Heart left ventricle (tissue), 16 donors: ENCODE data around the gene VTCN1. TPM values are rescaled to one million over a fixed set of nuclear protein-coding genes. Genes with fewer than 3 reads are reported as not detected.
"Not testable (repeated sequence)": the region's sequence is repeated elsewhere in the genome, so short reads cannot be mapped to it uniquely, and the experiment has no call there.

ENCODE experiments used
- ATAC-seq, 4 donors: fragments of 200-7000 bp; cut with Tn5 transposase; one replicate each; pipeline ENCODE4 v1.9.1; 2020 to 2022; ENCODE audit warnings: moderate library complexity in 4 of 4, mild to moderate bottlenecking in 3 of 4, moderate number of reproducible peaks in 1 of 4
- DNase-seq, 5 donors: peaks; one replicate each; pipeline ENCODE4 v3.0.0-alpha.2; 2020
- H3K27ac ChIP-seq, 12 donors: fragments of 200-600 bp; sonication (generic) in 4 of 12; one replicate each; pipeline versions ENCODE4 v1.5.0 to v1.8.0; 2016 to 2022; ENCODE audit warnings: mild to moderate bottlenecking in 2 of 12
- H3K27me3 ChIP-seq, 9 donors: fragments of 200-600 bp; sonication (generic) in 2 of 9; one replicate each; pipeline versions ENCODE4 v1.5.1 to v1.8.0; 2016 to 2022; ENCODE audit warnings: mild to moderate bottlenecking in 3 of 9
- H3K36me3 ChIP-seq, 9 donors: fragments of 200-600 bp; sonication (generic) in 2 of 9; one replicate each; pipeline versions ENCODE4 v1.5.0 to v1.8.0; 2018 to 2022; ENCODE audit warnings: mild to moderate bottlenecking in 2 of 9
- H3K4me1 ChIP-seq, 12 donors: fragments of 200-600 bp; sonication (generic) in 4 of 12; one replicate each; pipeline versions ENCODE4 v1.5.0 to v1.8.0; 2016 to 2022; ENCODE audit warnings: mild to moderate bottlenecking in 3 of 12
- H3K4me3 ChIP-seq, 12 donors: fragments of 200-600 bp; sonication (generic) in 4 of 12; one replicate each; pipeline versions ENCODE4 v1.5.0 to v1.8.0; 2017 to 2022; ENCODE audit warnings: mild to moderate bottlenecking in 9 of 12, moderate library complexity in 4 of 12
- H3K9me3 ChIP-seq, 12 donors: fragments of 200-600 bp; sonication (generic) in 4 of 12; one replicate each; pipeline versions ENCODE4 v1.5.0 to v1.8.0; 2016 to 2022; ENCODE audit warnings: mild to moderate bottlenecking in 1 of 12
- CTCF ChIP-seq, 12 donors: fragments of 200-600 bp; sonication (generic) in 4 of 12; IDR thresholded peaks; one replicate each; pipeline versions ENCODE4 v1.5.0 to v1.8.0; 2018 to 2022; ENCODE audit warnings: antibody characterized with exemption in 12 of 12, mild to moderate bottlenecking in 5 of 12
- POLR2A ChIP-seq, 2 donors: fragments of 450-650 bp; IDR thresholded peaks; one replicate each; pipeline ENCODE4 v1.6.1; 2017; ENCODE audit warnings: antibody characterized with exemption in 2 of 2, mild to moderate bottlenecking in 2 of 2, moderate library complexity in 2 of 2
- WGBS, 4 donors: extraction: QIAGEN DNeasy Blood & Tissue Kit in 2 of 4; methylation state at CpG; one replicate each; pipeline versions ENCODE4 v1.1.5 to v1.1.7; 2013 to 2018; 5-methylcytosine and 5-hydroxymethylcytosine counted together
- intact Hi-C, 10 donors: fragments of 100-400 bp; cut with DNase I; formaldehyde crosslinking; loops; one replicate each; pipeline versions ENCODE4 v1.11.1 to v1.14.2; 2022
- polyA plus RNA-seq, 2 donors: library from polyadenylated mRNA; stranded (reverse); fragments of 200-250 nt; gene quantifications; one replicate each; pipeline ENCODE4 v1.2.3, GENCODE V29; 2013
- total RNA-seq, 9 donors: library from RNA; depleted of rRNA in 2 of 9; stranded (reverse); fragments of >200 nt in 2 of 9; fragmentation: NEBNext Ultra II Directional in 3 of 9; extraction: Animal tissue kit (Norgen Biotek cat#: 25700) in 3 of 9; gene quantifications; one replicate each; pipeline versions ENCODE4 v1.1.0 to v1.2.4, GENCODE V29; 2016 to 2023
- donor health status: ischemic (EF 13 %, LVEDD 7.1; RV severe dilation, severe dysfunction).
- donor health status: healthy with polysubstance abuse.
- donor health status: DM: no; HTN: yes; CAD: no.
- donor health status: DM: no; HTN: no; CAD: no.
- donor health status: ischemic (EF 25% LVEDD 6.9; RV normal size, moderate dysfunction).
- donor health status: ischemic (EF 25% LVEDD 5.7; RV mildly dilated, moderate dysfunction).
- donor health status: healthy.
- donor health status: DM: yes; HTN: yes; CAD: no.
- donor health status: ischemic (EF 35%, LVEDD 5.7; RV mildly dilated, moderate dysfunction).
- donor health status: nonischemic (EF 11% LVEDD 7.7; RV severe dilation, severe dysfunction).
- donor health status: DM: yes; HTN: yes; CAD: no.
- donor health status: PGD.
- donor health status: ischemic (EF 29% LVEDD 5.4; RV normal size, mild dysfunction).
- donor health status: nonischemic (EF 23%, LVEDD 6.1; RV moderate dilation, normal function).

VTCN1 gene
- total and polyA plus RNA-seq, 11 donors, result 0.09 to 0.16 TPM; not detected in 9

DNA sequence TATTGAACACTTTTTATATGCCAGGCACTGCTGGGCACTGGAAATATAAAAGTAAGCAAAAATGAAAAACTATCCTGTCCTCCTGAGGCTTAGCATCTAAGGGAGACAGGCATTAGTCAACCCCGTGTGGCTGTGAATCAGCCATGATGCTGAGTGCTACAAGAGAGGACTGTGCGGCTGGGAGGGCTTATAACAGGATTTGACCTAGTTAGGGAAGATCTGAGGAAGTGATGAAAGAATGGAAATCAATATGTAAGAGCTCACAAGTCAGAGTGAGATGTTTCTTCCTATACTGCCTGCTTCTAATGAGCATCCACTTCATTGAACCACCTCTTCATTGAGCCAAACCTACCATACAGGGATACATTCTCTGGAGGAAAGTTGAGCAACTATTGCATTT is 104.2 kb downstream of the VTCN1 start:
- peaks cover 0 to 3% (median 0%) of the 10 kb centered on the region in 12 donors for H3K4me1 ChIP-seq
- H3K27me3 ChIP-seq, result no peaks in the 10 kb centered on the region
- ATAC-seq (no peak), DNase-seq (no peak)
- no peaks in the 10 kb centered on the region for H3K9me3 ChIP-seq
- H3K4me3 ChIP-seq, result no peak overlapping the region
- intact Hi-C loops, result no loop called here
- 90 to 96% (median 93%) methylated on average over 2 of the region's 2 CpGs for WGBS, 4 donors
- no peak overlapping the region for H3K27ac ChIP-seq
- H3K36me3 ChIP-seq, result peaks cover 0 to 78% (median 49%) of the 10 kb centered on the region in 9 donors
- TF ChIP-seq CTCF (IDR thresholded peaks at IDR 0.05), result no peak
- no peak for TF ChIP-seq POLR2A (IDR thresholded peaks at IDR 0.05)

GRCh38 chr1:117105722-117106121 is 105.0 kb downstream of the VTCN1 start:
- DNase-seq (no peak), ATAC-seq (no peak)
- Histone ChIP-seq H3K27me3 (no peaks in the 10 kb centered on the region), H3K9me3 (no peaks in the 10 kb centered on the region), H3K36me3 (peaks cover 0 to 73% (median 42%) of the 10 kb centered on the region in 9 donors), H3K27ac (no peak overlapping the region), H3K4me3 (no peak overlapping the region), H3K4me1 (peaks cover 0 to 3% (median 0%) of the 10 kb centered on the region in 12 donors)
- intact Hi-C loops, result no loop called here
- no peak for TF ChIP-seq CTCF (IDR thresholded peaks at IDR 0.05)
- TF ChIP-seq POLR2A (IDR thresholded peaks at IDR 0.05), result no peak

DNA sequence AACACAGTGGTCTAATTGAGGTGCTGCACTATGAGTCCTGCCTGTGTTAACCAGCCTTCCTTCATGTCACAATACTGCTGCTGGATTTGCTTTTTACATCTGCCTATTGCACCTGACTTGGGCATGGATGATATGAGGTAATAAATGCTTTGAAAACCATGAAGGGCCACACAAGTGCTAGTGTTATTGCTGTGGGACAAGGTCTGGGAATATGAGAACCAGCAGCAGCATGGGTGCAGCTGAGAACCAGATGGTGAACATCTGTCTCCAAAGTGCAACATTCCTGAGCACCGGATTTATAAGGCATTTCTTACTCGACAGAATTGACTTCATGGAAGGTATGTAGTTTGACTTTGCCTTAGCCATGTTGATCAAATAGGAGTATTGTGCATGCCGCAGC is 105.7 kb downstream of the VTCN1 start:
- no peak for TF ChIP-seq CTCF (IDR thresholded peaks at IDR 0.05)
- Histone ChIP-seq H3K4me1 (peaks cover 0 to 3% (median 0%) of the 10 kb centered on the region in 12 donors), H3K4me3 (no peak overlapping the region), H3K27me3 (no peaks in the 10 kb centered on the region), H3K36me3 (peaks cover 0 to 66% (median 34%) of the 10 kb centered on the region in 9 donors), H3K9me3 (no peaks in the 10 kb centered on the region), H3K27ac (no peak overlapping the region)
- intact Hi-C loops, result no loop called here
- ATAC-seq (no peak), DNase-seq (no peak)
- 64 to 85% (median 81%) methylated on average over 3 of the region's 3 CpGs for WGBS, 4 donors

DNA sequence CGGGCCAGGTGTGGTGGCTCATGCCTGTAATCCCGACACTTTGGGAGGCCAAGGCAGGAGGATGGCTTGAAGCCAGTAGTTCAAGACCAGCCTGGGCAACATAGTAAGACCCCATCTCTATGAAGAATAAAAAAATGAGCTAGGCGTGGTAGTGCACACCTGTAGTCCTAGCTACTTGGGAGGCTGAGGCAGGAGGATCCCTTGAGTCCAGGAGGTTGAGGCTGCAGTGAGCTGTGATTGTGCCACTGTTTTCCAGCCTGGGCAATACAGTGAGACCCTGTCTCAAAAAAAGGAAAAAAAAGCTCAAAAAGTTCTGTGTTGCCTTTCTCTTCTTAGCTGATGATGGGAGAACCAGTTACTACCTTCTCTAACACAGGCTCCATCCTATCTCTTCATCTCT is 108.9 kb downstream of the VTCN1 start:
- H3K9me3 ChIP-seq, DNase-seq, H3K27ac ChIP-seq, ATAC-seq, intact Hi-C loops, H3K4me3 ChIP-seq, H3K27me3 ChIP-seq: not testable (repeated sequence)
- Histone ChIP-seq H3K4me1 (peaks cover 0 to 11% (median 0%) of the 10 kb centered on the region in 12 donors), H3K36me3 (peaks cover 0 to 89% (median 29%) of the 10 kb centered on the region in 9 donors)
- 96 to 100% (median 100%) methylated on average over 3 of the region's 3 CpGs for WGBS, 4 donors

GRCh38 chr1:117101334-117101733 is 109.4 kb downstream of the VTCN1 start:
- intact Hi-C loops, result no loop called here
- WGBS, 4 donors, result 52 to 75% (median 53%) methylated on average over 1 of the region's 1 CpG
- ATAC-seq (peak in 3 of 4 donors; percentile 67 to 74 (median 69)), DNase-seq (no peak)
- peaks cover 0 to 11% (median 0%) of the 10 kb centered on the region in 12 donors for H3K4me1 ChIP-seq
- H3K4me3 ChIP-seq, result no peak overlapping the region
- H3K9me3 ChIP-seq, result no peaks in the 10 kb centered on the region
- TF ChIP-seq CTCF (IDR thresholded peaks at IDR 0.05) (no peak), POLR2A (IDR thresholded peaks at IDR 0.05) (no peak)
- no peaks in the 10 kb centered on the region for H3K27me3 ChIP-seq
- peaks cover 0 to 91% (median 24%) of the 10 kb centered on the region in 9 donors for H3K36me3 ChIP-seq
- H3K27ac ChIP-seq, result no peak overlapping the region
